Breast epithelium (tissue), 3 donors: Measurements from ENCODE around the gene CHSY1.

Source experiments
- POLR2A ChIP-seq: fragments of 450-650 bp; IDR thresholded peaks from one replicate; pipeline ENCODE4 v1.6.1; 2016; ENCODE audit warnings: antibody characterized with exemption, mild to moderate bottlenecking, moderate library complexity
- POLR2AphosphoS5 ChIP-seq, 3 donors: sonication (generic); formaldehyde crosslinking; IDR thresholded peaks; one replicate each; pipeline ENCODE4 v1.6.1; 2017; ENCODE audit warnings: antibody characterized with exemption in 3 of 3
- TF ChIP-seq, protein P1 (sequence below), 3 donors: fragments of 450-650 bp; IDR thresholded peaks; one replicate each; pipeline ENCODE4 v1.5.1; 2016 to 2017; ENCODE audit warnings: antibody characterized with exemption in 3 of 3, mild to moderate bottlenecking in 3 of 3, moderate library complexity in 3 of 3

DNA sequence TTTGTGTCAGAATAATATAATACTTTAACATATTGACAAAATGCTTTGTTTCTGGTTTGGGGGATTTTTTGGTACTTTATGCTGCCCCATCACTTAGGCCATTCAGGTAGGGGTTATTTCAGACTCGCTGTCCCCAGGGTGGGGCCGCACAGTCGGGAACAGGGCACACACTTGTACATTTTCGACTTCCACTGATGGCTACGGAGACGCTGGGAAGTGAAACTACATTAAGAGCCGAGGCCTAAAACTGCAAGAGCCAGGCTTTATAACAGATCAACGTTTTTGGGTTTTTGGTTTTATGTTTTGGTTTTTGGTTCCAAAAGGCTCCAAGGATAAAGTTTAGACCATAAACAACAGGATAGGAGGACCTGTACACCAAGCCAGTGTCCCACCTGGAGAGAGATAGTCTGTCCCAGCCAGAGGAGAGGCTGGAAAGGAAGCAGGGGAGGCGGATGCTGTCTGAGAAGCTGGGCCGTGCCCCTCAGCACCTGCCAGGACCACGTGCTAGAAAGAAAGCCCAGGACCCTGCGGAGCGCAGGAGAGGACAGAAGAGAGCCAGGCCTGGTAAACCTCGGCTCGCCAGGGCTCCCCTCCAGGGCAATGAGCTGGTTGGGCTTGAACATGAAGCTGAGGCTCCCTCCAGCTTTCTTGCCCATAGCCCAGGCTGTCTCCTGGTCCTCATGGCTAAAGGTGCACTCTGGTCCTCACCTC lies 111.7 kb downstream of the CHSY1 start:
- TF ChIP-seq, protein P1, sequence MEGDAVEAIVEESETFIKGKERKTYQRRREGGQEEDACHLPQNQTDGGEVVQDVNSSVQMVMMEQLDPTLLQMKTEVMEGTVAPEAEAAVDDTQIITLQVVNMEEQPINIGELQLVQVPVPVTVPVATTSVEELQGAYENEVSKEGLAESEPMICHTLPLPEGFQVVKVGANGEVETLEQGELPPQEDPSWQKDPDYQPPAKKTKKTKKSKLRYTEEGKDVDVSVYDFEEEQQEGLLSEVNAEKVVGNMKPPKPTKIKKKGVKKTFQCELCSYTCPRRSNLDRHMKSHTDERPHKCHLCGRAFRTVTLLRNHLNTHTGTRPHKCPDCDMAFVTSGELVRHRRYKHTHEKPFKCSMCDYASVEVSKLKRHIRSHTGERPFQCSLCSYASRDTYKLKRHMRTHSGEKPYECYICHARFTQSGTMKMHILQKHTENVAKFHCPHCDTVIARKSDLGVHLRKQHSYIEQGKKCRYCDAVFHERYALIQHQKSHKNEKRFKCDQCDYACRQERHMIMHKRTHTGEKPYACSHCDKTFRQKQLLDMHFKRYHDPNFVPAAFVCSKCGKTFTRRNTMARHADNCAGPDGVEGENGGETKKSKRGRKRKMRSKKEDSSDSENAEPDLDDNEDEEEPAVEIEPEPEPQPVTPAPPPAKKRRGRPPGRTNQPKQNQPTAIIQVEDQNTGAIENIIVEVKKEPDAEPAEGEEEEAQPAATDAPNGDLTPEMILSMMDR (IDR thresholded peaks at IDR 0.05): no peak
- no peak for TF ChIP-seq POLR2A
- TF ChIP-seq POLR2AphosphoS5 (IDR thresholded peaks at IDR 0.05): no peak
